Cardiac fibroblast (primary cell): ENCODE measurements around the gene TMEM209.

Source experiments
- DNase-seq, 2 donors: peaks; one replicate each; pipeline versions ENCODE4 v3.0.0 to v3.0.0-alpha.2; 2010; ENCODE audit warnings: low read depth in 2 of 2
- H3K4me3 ChIP-seq, 2 donors: replicated peaks in 1 of 2; 1 replicate in 1 of 2; 2 replicates in 1 of 2; pipeline ENCODE4 v1.5.1; 2011; ENCODE audit warnings: low read depth in 2 of 2, low read length in 2 of 2, mild to moderate bottlenecking in 2 of 2, moderate library complexity in 1 of 2
- CTCF ChIP-seq: IDR thresholded peaks from one replicate; pipeline ENCODE4 v1.5.1; 2011; ENCODE audit warnings: low read depth, mild to moderate bottlenecking, low read length, inconsistent platforms

The TMEM209 gene

GRCh38 chr7:130123501-130123900, 81.7 kb downstream of the TMEM209 start:
- TF ChIP-seq CTCF: no peak
- DNase-seq: no peak
- no peak overlapping the region for H3K4me3 ChIP-seq

- no peak for DNase-seq
- TF ChIP-seq CTCF: no peak
- H3K4me3 ChIP-seq: no peak overlapping the region
These were observed 86.4 kb downstream of the TMEM209 start for GRCh38 chr7:130118801-130119200.

GRCh38 chr7:130118294-130118693, 86.9 kb downstream of the TMEM209 start:
- H3K4me3 ChIP-seq: no peak overlapping the region
- no peak for DNase-seq
- TF ChIP-seq CTCF: no peak

GRCh38 chr7:130114776-130115175, 90.4 kb downstream of the TMEM209 start:
- DNase-seq: no peak
- TF ChIP-seq CTCF: no peak
- H3K4me3 ChIP-seq: no peak overlapping the region
